ENCODE measurements around the gene GRWD1. TPM values are rescaled to one million over a fixed set of nuclear protein-coding genes. Genes with fewer than 3 reads are reported as not detected.

Gene GRWD1
- total and polyA plus RNA-seq, 10 of the 15 experiments (the other 5 are each of a cell fraction or from before 2014, with no cell fraction given): 1.4 to 103 (median 30.7) TPM

DNA sequence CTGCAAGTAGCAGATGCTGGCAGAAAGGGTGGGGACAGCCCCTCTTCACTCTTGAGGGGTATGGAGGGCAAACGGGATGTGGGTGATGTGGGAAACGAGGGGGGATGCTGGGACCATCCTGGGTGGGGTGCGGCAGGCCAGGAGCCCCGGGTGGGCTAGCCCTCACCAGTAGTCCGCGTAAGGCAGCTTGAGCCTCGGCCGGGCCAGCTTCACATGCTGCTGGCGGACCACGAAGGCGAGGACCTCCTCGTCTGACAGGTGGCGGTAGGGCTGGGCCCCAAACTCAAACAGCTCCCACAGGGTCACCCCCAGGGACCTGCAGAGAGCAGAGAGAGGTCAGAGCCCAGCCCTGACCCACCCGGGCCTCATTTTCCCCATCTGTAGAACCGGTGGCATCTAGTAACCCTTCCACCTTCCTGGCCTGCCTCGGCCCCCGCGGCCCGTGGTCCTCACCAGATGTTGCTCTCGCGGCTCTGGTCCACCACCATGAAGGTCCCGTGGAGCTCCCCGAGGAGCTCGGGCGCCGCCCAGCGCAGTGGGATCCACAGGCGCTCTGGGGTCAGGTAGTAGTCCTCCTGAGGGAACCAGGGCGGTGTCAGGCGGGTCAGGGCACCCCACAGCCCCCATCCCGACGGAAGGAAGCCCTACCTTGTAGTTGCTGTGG, 55.2 kb downstream of the GRWD1 start (continued):
- TF ChIP-seq, protein P1, sequence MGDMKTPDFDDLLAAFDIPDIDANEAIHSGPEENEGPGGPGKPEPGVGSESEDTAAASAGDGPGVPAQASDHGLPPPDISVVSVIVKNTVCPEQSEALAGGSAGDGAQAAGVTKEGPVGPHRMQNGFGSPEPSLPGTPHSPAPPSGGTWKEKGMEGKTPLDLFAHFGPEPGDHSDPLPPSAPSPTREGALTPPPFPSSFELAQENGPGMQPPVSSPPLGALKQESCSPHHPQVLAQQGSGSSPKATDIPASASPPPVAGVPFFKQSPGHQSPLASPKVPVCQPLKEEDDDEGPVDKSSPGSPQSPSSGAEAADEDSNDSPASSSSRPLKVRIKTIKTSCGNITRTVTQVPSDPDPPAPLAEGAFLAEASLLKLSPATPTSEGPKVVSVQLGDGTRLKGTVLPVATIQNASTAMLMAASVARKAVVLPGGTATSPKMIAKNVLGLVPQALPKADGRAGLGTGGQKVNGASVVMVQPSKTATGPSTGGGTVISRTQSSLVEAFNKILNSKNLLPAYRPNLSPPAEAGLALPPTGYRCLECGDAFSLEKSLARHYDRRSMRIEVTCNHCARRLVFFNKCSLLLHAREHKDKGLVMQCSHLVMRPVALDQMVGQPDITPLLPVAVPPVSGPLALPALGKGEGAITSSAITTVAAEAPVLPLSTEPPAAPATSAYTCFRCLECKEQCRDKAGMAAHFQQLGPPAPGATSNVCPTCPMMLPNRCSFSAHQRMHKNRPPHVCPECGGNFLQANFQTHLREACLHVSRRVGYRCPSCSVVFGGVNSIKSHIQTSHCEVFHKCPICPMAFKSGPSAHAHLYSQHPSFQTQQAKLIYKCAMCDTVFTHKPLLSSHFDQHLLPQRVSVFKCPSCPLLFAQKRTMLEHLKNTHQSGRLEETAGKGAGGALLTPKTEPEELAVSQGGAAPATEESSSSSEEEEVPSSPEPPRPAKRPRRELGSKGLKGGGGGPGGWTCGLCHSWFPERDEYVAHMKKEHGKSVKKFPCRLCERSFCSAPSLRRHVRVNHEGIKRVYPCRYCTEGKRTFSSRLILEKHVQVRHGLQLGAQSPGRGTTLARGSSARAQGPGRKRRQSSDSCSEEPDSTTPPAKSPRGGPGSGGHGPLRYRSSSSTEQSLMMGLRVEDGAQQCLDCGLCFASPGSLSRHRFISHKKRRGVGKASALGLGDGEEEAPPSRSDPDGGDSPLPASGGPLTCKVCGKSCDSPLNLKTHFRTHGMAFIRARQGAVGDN (IDR thresholded peaks at IDR 0.05): no peak
- TF ChIP-seq TCF3 (IDR thresholded peaks at IDR 0.05; ENCODE audit: borderline replicate concordance, insufficient read depth, low read depth, low read length) (no peak), MXI1 (IDR thresholded peaks at IDR 0.05; ENCODE audit: low read depth, low read length) (no peak), ZNF217 (IDR thresholded peaks at IDR 0.05) (no peak), RFX5 (IDR thresholded peaks at IDR 0.05; ENCODE audit: low read depth, low read length) (no peak)
- TF ChIP-seq, protein P2, sequence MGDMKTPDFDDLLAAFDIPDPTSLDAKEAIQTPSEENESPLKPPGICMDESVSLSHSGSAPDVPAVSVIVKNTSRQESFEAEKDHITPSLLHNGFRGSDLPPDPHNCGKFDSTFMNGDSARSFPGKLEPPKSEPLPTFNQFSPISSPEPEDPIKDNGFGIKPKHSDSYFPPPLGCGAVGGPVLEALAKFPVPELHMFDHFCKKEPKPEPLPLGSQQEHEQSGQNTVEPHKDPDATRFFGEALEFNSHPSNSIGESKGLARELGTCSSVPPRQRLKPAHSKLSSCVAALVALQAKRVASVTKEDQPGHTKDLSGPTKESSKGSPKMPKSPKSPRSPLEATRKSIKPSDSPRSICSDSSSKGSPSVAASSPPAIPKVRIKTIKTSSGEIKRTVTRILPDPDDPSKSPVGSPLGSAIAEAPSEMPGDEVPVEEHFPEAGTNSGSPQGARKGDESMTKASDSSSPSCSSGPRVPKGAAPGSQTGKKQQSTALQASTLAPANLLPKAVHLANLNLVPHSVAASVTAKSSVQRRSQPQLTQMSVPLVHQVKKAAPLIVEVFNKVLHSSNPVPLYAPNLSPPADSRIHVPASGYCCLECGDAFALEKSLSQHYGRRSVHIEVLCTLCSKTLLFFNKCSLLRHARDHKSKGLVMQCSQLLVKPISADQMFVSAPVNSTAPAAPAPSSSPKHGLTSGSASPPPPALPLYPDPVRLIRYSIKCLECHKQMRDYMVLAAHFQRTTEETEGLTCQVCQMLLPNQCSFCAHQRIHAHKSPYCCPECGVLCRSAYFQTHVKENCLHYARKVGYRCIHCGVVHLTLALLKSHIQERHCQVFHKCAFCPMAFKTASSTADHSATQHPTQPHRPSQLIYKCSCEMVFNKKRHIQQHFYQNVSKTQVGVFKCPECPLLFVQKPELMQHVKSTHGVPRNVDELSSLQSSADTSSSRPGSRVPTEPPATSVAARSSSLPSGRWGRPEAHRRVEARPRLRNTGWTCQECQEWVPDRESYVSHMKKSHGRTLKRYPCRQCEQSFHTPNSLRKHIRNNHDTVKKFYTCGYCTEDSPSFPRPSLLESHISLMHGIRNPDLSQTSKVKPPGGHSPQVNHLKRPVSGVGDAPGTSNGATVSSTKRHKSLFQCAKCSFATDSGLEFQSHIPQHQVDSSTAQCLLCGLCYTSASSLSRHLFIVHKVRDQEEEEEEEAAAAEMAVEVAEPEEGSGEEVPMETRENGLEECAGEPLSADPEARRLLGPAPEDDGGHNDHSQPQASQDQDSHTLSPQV (IDR thresholded peaks at IDR 0.05): no peak
- TF ChIP-seq, protein P3, sequence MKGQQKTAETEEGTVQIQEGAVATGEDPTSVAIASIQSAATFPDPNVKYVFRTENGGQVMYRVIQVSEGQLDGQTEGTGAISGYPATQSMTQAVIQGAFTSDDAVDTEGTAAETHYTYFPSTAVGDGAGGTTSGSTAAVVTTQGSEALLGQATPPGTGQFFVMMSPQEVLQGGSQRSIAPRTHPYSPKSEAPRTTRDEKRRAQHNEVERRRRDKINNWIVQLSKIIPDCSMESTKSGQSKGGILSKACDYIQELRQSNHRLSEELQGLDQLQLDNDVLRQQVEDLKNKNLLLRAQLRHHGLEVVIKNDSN (IDR thresholded peaks at IDR 0.05; ENCODE audit: borderline replicate concordance, extremely low read length, insufficient read depth, low read depth, low read length): no peak

Measured in GM12878 (cell line).